PC-3 (cell line): Measurements from ENCODE around the gene CCDC30. TPM values are rescaled to one million over a fixed set of nuclear protein-coding genes. Genes with fewer than 3 reads are reported as not detected.

Experiments
- ATAC-seq: fragments of 200-7000 bp; cut with Tn5 transposase; 2 replicates; pipeline ENCODE4 v1.9.1; 2020; ENCODE audit warnings: mild to moderate bottlenecking, moderate library complexity
- BruUV-seq: library from RNA; stranded (reverse); fragments of 400-500 nt; replicated peaks from 2 replicates; lab custom pipeline; 2021; lab: Mats Ljungman, UMichigan
- CTCF ChIA-PET: fragments of 300-600 bp; sonication (Branson Sonifier 250); formaldehyde crosslinking; loops from one replicate; lab custom pipeline; 2022; ENCODE audit warnings: antibody characterized with exemption; lab: Charles Lee
- POLR2A ChIA-PET: fragments of 300-600 bp; sonication (Branson Sonifier 250); formaldehyde crosslinking; loops from one replicate; lab custom pipeline; 2022; ENCODE audit warnings: antibody characterized with exemption; ENCODE audit not compliant: unreplicated experiment; lab: Charles Lee
- DNase-seq: peaks from one replicate; pipeline ENCODE4 v3.0.0-alpha.2; 2015
- H2AFZ ChIP-seq: fragments of 300-600 bp; sonication (generic); 2 replicates; pipeline ENCODE4 v1.6.0; 2016; ENCODE audit warnings: antibody characterized with exemption, low read length
- H3F3A ChIP-seq: fragments of 300-600 bp; sonication (generic); one replicate; pipeline ENCODE4 v1.6.0; 2017; ENCODE audit warnings: antibody characterized with exemption, low read length, control low read depth, mild to moderate bottlenecking; ENCODE audit not compliant: unreplicated experiment
- H3K27ac ChIP-seq: fragments of 300-600 bp; sonication (generic); 2 replicates; pipeline ENCODE4 v1.5.1; 2016; ENCODE audit warnings: mild to moderate bottlenecking, low read length
- H3K27me3 ChIP-seq: fragments of 300-600 bp; sonication (generic); 2 replicates; pipeline ENCODE4 v1.6.1; 2016; ENCODE audit warnings: low read length, mixed read lengths
- H3K36me3 ChIP-seq: fragments of 300-600 bp; sonication (generic); 2 replicates; pipeline ENCODE4 v1.6.1; 2016; ENCODE audit warnings: low read depth, mixed run types, low read length, mixed read lengths
- H3K4me1 ChIP-seq: fragments of 300-600 bp; sonication (generic); 2 replicates; pipeline ENCODE4 v1.5.1; 2016; ENCODE audit warnings: low read length; ENCODE audit not compliant: insufficient read depth
- H3K4me2 ChIP-seq: fragments of 300-600 bp; sonication (generic); 2 replicates; pipeline ENCODE4 v1.6.0; 2016; ENCODE audit warnings: low read length
- H3K4me3 ChIP-seq: fragments of 300-600 bp; sonication (generic); 2 replicates; pipeline ENCODE4 v1.5.1; 2016; ENCODE audit warnings: mild to moderate bottlenecking, low read length, mixed read lengths
- H3K79me2 ChIP-seq: fragments of 300-600 bp; sonication (generic); 2 replicates; pipeline ENCODE4 v1.6.1; 2017; ENCODE audit warnings: low read length, mixed read lengths
- H3K9ac ChIP-seq: fragments of 300-600 bp; sonication (generic); 2 replicates; pipeline ENCODE4 v1.6.0; 2016; ENCODE audit warnings: mild to moderate bottlenecking, low read length
- H3K9me2 ChIP-seq: fragments of 300-600 bp; sonication (generic); replicated peaks from 2 replicates; pipeline ENCODE4 v1.6.1; 2016; ENCODE audit warnings: mixed run types, low read length, mixed read lengths
- H3K9me3 ChIP-seq: fragments of 300-600 bp; sonication (generic); 2 replicates; pipeline ENCODE4 v1.6.1; 2016; ENCODE audit warnings: low read length, mixed read lengths
- H4K20me1 ChIP-seq: fragments of 300-600 bp; sonication (generic); 2 replicates; pipeline ENCODE4 v1.6.1; 2016; ENCODE audit warnings: low read length, mixed read lengths
- CTCF ChIP-seq: fragments of 300-600 bp; sonication (generic); conservative IDR thresholded peaks from 2 replicates; pipeline ENCODE4 v1.5.1; 2017; ENCODE audit warnings: antibody characterized with exemption, low read depth, mild to moderate bottlenecking, low read length
- EZH2 ChIP-seq: fragments of 300-600 bp; sonication (generic); IDR thresholded peaks from one replicate; pipeline ENCODE4 v1.6.1; 2017; ENCODE audit warnings: antibody characterized with exemption, mild to moderate bottlenecking, low read length; ENCODE audit not compliant: unreplicated experiment
- EZH2phosphoT487 ChIP-seq: fragments of 300-600 bp; sonication (generic); IDR thresholded peaks from 2 replicates; pipeline ENCODE4 v1.6.1; 2018; ENCODE audit warnings: mild to moderate bottlenecking, antibody characterized with exemption, low read length, borderline replicate concordance
- intact Hi-C: fragments of 100-400 bp; cut with micrococcal nuclease; formaldehyde crosslinking; loops from 2 replicates; pipeline ENCODE4 v1.9.0; 2023
- total RNA-seq: library from RNA; depleted of rRNA; stranded (reverse); fragments of >200 nt; gene quantifications from 2 replicates; pipeline ENCODE4 v1.2.3, GENCODE V29; 2014

The CCDC30 gene
- total RNA-seq, 1 experiment from 2014 or later: 0.58 TPM

GRCh38 chr1:42552636-42553035 lies 89.5 kb downstream of the CCDC30 start:
- H4K20me1 ChIP-seq: no peaks in the 10 kb centered on the region
- TF ChIP-seq CTCF (no peak), EZH2phosphoT487 (no peak)
- 0 out of 2 replicates have a peak, but pooled peaks cover 8% of the 10 kb centered on the region for H3K4me1 ChIP-seq
- ChIA-PET CTCF (no interaction called here), POLR2A (no interaction called here)
- intact Hi-C loops: no loop called here
- H3K36me3 ChIP-seq: no peaks in the 10 kb centered on the region
- H3K79me2 ChIP-seq: no peaks in the 10 kb centered on the region
- no peaks in the 10 kb centered on the region for H3K27me3 ChIP-seq
- H3K27ac ChIP-seq: no peak overlapping the region
- no peak overlapping the region for H2AFZ ChIP-seq
- no peak overlapping the region for H3K9ac ChIP-seq
- H3K9me3 ChIP-seq: no peaks in the 10 kb centered on the region
- DNase-seq: no peak
- ATAC-seq: no peak
- no peak overlapping the region for H3K4me2 ChIP-seq
- no peaks in the 10 kb centered on the region for H3F3A ChIP-seq
- H3K4me3 ChIP-seq: no peak overlapping the region
- BruUV-seq: no TSS peak
- H3K9me2 ChIP-seq: no peaks in the 10 kb centered on the region

- no peak overlapping the region for H3K9ac ChIP-seq
- no peaks in the 10 kb centered on the region for H4K20me1 ChIP-seq
- no peaks in the 10 kb centered on the region for H3K36me3 ChIP-seq
- ATAC-seq (no peak), DNase-seq (no peak)
- no peak overlapping the region for H3K4me3 ChIP-seq
- no peaks in the 10 kb centered on the region for H3K27me3 ChIP-seq
- ChIA-PET POLR2A (no interaction called here), CTCF (no interaction called here)
- H2AFZ ChIP-seq: no peak overlapping the region
- no peak overlapping the region for H3K4me2 ChIP-seq
- intact Hi-C loops: no loop called here
- BruUV-seq: no TSS peak
- no peaks in the 10 kb centered on the region for H3F3A ChIP-seq
- H3K4me1 ChIP-seq: 0 out of 2 replicates have a peak, but pooled peaks cover 8% of the 10 kb centered on the region
- H3K27ac ChIP-seq: no peak overlapping the region
- H3K9me3 ChIP-seq: no peaks in the 10 kb centered on the region
- TF ChIP-seq CTCF (no peak), EZH2 (no peak), EZH2phosphoT487 (no peak)
- H3K79me2 ChIP-seq: no peaks in the 10 kb centered on the region
- H3K9me2 ChIP-seq: no peaks in the 10 kb centered on the region
Observed at GRCh38 chr1:42557230-42557851, 94.3 kb downstream of the CCDC30 start.

- Histone ChIP-seq H3K4me3 (no peak overlapping the region), H3K79me2 (no peaks in the 10 kb centered on the region), H3K36me3 (no peaks in the 10 kb centered on the region), H3K9me2 (no peaks in the 10 kb centered on the region), H3K4me1 (no peaks in the 10 kb centered on the region), H3F3A (no peaks in the 10 kb centered on the region), H3K27ac (no peak overlapping the region), H3K27me3 (no peaks in the 10 kb centered on the region), H3K4me2 (no peak overlapping the region), H3K9me3 (no peaks in the 10 kb centered on the region), H4K20me1 (no peaks in the 10 kb centered on the region), H3K9ac (no peak overlapping the region), H2AFZ (no peak overlapping the region)
- DNase-seq (no peak), ATAC-seq (no peak)
- intact Hi-C loops: no loop called here
- ChIA-PET CTCF (no interaction called here), POLR2A (no interaction called here)
- BruUV-seq: no TSS peak
- TF ChIP-seq EZH2: no peak
- no peak for TF ChIP-seq CTCF
- TF ChIP-seq EZH2phosphoT487: no peak
Observed at GRCh38 chr1:42567038-42567437, 104.0 kb downstream of the CCDC30 start.
